RPMI8226 (cell line): ENCODE data around the gene NKX1-2.

Source experiments
- DNase-seq: peaks from one replicate; pipeline ENCODE4 v3.0.0-alpha.2; 2015

Gene NKX1-2

DNA sequence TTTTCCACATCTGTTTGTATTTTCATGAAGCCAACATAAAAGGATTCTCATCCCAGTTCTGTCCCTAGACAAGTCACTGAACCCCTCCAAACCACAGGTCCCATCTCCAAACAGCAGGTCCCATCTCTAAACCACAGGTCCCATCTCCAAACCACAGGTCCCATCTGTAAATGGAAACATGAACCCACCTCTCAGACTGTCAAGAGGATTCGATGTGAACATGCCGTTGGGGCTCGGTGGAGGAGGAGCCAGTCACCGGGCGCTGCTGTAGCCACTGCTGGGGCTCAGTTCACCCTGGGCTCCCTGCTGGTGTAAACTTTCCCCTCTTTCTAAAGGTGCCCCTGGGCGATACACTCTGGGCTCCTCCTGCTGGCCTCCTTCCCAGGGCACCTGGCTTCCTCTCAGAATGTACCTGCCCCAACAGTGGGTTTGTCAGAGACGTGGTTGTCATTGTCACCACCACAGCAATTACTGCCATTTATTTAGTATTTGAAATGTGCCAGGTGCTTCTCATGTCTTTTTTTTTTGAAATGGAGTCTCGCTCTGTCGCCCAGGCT is 24.8 kb upstream of the NKX1-2 start:
- peak; percentile 52 for DNase-seq

DNA sequence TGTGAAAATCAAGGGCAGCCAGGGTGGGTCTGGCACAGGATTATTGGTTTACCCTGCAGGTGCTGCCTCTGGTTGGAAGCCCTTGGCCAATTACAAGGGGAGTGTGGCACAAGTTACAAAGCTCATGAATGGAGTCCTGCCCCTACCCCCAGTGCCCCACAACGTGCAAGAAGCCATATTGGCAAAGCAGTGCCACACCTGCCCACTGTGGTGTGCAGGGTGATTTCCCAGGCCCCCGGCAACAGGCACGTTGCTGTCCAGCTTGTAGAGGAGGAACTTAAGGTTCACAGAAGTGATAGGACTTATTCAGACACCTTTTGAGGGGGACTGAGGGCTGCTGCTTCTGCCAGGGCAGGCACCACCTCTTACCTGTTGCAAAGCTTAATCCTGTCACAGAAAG is 23.2 kb upstream of the NKX1-2 start:
- no peak for DNase-seq

DNA sequence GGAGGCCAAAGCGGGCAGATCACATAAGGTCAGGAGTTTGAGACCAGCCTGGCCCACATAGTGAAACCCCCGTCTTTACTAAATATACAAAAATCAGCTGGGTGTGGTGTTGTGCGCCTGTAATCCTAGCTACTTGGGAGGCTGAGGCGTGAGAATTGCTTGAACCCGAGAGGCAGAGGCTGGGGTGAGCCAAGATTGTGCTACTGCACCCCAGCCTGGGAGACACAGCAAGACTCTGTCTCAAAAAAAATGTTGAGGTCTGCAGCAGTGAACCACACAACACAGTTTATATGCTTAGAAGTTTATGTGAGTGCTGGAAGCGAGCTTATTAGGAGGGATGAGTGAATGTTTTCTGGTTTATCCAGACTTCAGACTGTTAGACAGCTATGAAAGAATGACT is 22.2 kb upstream of the NKX1-2 start:
- no peak for DNase-seq

DNA sequence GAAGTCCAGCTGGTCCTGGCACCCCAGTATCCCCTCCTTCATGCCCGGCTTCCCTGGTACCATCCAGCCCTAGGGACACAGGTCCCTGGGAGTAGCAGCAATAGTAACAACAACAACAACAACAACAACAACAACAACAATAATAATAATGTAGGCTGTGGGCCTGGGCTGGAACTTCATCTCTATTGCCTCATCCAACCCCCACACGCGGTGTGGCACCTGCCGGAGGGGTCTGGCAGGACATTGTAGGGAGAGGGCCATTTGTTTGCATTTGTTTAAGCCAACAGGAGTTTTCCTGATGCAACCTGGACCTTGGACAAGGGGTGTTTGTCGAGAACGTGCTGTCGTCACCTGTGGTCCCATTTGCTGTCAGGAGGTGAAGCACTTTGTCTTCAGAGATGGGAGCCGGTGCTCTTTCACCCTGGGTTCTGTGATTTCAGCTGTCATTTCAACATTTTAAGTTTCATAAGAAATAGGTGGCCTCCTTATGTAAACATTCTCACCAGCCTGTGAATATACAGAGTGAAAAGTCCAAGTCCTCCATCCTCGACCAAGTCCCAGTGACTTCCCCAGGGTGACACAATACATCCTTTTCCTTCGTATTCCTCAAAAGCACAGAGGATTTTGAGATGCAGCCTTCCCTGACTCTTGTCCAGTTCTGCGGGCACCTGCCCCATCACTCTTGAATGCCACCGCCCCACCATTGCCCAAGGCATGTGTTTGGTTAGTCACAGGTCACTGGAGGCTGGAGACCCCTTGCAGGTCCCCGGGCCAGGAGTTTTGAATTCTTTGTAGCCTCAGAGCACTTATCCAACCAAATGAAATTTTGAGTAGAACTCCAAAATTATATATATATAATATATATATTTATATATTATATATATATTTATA is 21.0 kb upstream of the NKX1-2 start:
- no peak for DNase-seq

DNA sequence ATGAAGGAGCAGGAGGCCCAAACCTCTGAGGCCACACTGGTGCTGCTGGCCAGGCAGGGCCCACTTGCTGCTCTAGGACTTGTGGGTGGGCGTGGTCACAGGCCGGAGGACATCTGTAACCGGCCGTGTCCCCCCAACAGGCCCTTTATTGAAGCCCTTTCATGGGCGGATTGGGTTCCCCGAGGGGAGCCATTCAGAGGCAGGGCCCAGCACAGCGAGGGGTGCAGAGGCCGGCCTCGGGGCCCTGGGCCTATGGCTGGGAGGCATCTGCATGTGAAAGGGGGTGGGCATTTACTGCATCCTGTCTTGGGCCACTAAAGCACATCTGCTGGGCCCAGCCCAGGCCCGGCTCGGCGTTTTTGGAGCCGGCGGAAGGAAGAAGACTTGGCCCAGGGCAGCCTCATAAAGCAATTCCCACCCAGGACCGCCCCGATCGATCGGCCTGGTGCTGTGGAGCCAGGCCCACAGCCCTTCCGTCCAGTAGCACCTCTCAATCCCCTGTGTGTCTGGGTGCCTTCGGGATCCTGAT is 20.2 kb upstream of the NKX1-2 start:
- DNase-seq = no peak

GRCh38 chr10:124468624-124469023 is 18.8 kb upstream of the NKX1-2 start:
- DNase-seq = no peak

- no peak for DNase-seq
Measured at GRCh38 chr10:124467165-124467564, 17.3 kb upstream of the NKX1-2 start.

DNA sequence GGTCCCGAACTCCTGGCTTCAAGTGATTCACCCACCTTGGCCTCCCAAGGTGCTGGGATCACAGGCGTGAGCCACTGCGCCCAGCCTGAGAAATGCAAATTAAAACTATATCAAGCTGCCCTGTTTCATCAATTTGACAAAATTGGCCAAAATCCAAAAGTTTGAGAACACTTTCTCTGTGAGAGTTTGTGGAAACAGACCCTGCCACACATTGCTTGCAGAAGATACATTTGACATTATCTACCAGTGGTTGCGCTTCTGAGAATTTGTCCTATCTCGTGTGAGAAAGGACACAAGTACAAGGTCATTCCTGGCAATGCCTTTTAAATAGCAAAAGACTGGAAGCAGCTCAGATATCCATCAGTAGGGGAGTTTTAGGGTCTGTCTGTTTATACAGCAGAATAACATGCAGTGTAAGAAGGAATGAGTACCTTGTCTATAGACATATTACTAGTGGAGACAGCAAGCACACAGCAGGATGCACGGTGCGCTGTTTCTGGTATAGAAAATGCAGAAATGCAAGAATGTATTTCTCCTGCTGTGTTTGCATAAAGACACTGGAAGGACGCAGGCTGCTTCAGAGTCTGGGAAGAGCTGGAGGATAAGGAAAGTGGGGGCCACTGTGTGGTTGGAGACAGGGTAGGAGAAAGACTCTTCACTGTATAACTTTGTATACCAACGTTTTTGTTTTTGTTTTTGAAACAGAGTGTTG is 16.1 kb upstream of the NKX1-2 start:
- peak; percentile 45 for DNase-seq

- peak; percentile 65 for DNase-seq
Measured at GRCh38 chr10:124465003-124465776, 15.4 kb upstream of the NKX1-2 start.

DNA sequence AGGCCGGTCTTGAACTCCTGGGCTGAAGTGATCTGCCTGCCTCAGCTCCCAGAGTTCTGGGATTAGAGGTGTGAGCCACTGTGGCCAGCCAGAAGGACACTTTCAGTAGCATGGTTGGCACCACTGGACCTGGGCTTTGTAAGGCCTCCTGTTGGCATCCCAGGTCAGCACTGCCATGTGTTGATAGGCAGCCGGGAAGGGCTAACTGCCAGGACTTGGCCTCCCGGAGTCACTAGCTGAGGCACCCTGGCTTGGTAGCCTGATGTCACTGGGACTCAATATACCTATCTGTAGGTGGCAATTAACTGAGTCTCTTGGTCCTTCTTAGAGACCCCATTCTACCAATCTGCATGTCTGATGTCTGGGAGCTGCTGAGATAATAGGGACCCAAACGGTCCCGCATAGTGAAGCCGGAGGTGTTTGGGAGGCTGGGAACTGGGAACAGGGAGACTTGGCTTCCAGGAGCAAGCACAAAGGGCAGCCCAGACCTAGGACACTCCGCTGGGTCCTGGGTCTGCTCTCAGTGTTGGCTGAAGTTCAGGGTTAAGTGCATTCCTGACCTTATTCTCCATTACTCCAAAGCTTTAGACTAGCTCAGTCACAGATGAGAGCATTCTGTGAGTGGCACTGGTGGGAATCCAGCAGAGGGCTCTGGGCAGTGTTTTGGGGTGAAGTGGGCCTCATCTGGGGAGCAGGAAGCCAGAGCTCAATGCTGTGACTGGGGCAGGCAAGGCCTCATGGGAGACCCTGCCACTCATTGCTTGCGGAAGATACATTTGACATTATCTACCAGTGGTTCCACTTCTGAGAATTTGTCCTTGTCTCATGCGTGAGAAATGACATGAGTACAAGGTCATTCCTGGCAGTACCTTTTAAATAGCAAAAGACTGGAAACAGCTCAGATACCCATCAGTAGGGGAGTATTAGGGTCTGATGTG is 14.5 kb upstream of the NKX1-2 start:
- DNase-seq = no peak

DNA sequence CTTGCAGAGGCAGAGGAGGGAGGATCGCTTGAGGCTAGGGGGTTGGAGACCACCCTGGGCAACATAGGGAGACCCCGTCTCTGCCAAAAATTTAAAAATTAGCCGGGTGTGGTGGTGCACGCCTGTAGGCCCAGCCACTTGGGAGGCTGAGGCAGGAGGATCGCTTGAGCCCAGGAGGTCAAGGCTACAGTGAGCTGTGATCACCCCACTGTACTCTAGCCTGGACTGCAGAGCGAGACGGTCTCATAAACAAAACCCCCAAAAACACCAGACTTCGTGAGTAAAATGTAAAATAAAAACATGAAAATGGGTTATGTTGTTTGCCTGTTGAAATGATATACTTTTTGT is 12.5 kb upstream of the NKX1-2 start:
- DNase-seq = no peak

DNA sequence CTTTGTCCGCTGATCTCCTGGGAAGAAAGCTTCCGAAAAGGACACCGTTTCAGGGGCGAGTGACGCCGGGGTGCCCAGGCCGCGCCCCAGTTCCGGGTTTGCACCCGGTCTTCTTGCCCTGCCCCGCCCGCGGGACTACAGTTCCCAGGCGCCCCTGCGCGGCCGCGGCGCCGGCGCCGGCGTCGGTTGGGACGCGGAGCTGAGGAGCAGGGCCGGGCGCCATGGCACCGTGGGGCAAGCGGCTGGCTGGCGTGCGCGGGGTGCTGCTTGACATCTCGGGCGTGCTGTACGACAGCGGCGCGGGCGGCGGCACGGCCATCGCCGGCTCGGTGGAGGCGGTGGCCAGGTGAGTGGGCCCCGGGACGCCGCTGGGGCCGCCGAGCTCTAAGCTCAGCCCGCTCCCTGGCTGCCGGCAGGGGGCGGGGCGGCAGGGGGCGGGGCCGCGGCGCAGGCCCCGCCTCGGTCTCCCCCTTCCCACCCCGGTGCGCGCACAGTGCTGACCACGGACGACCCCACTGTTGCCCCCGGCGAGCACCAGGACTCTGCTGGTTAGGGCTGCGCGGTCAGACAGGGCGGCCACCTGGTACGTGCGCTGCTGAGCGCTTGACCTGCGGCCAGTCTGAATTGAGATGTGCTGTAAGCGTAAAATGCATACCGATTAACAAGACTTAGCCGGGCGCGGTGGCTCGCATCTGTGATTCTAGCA is 12.0 kb upstream of the NKX1-2 start, which contains the start of gene LHPP:
Gene LHPP (plus strand): TSS at position 182 of the 706 bp plus-strand sequence. CDS start 40 bp downstream, at position 222.
- peak; percentile 85 for DNase-seq

GRCh38 chr10:124460144-124460543 is 10.3 kb upstream of the NKX1-2 start:
- DNase-seq = no peak

GRCh38 chr10:124459395-124459794 is 9.6 kb upstream of the NKX1-2 start:
- no peak for DNase-seq

DNA sequence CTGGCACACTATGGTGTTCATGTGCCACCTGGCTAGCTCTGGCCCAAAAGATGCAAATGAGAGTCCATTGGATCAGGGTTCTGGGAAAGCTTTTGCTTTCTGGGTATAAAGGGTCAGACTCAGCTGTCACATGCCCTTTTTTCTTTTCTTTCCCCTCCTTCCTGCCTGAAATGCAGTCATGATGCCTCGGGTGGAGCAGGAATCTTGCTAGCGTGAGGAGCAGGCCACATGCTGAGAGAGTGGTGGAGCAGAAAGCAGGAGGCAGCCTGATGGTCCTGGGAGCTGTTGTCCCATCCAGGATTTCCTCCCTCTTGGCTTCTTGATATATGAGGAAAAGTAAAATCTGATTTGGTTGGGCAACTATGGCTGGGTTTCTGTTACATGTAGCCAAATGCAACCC is 9.1 kb upstream of the NKX1-2 start:
- DNase-seq = no peak

DNA sequence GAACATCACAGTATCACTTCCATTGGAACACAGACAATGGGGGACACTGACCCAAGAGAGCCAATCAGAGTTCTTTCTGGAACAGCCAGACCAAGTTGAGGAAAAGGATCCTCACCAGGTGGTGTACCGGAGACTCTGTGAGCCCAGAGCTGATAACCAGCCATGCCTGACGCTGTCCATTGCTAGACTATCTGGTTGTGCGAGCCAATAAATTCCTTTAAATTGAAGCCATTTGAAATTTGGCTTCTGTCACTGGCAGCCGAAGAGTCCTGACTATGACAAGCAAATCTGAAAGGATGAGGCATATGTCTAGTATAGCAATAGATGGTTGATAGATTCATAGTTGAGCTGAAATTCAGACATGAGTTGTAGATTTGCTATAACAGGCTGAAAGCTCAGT is 8.6 kb upstream of the NKX1-2 start:
- DNase-seq = no peak

GRCh38 chr10:124455441-124455840 is 5.6 kb upstream of the NKX1-2 start:
- no peak for DNase-seq

- no peak for DNase-seq
Measured at GRCh38 chr10:124453960-124454610, 4.2 kb upstream of the NKX1-2 start.

- no peak for DNase-seq
Measured at GRCh38 chr10:124451276-124451675, 1.4 kb upstream of the NKX1-2 start.

DNA sequence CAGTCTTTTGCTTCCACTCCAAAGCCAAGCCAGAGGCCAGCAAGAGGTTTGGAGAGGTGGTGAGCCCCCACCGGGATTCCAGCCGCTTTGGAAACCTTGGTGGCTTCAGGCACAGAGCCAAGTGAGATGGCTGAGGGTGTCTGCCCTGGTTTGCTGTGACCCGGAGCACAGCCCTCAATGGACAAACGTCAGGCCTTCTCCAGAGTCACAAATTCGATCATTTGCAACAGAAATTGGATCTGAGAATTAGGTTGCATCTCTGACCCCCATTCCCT is 885 bp upstream of the NKX1-2 start:
- DNase-seq = no peak
